DOHH2 (cell line): ENCODE results near the gene TRIM6.

ENCODE experiments used
- H3F3A ChIP-seq: fragments of 200-600 bp; sonication (generic), shearing (Covaris generic); 2 replicates; pipeline ENCODE4 v1.6.0; 2016; ENCODE audit warnings: antibody characterized with exemption, mild to moderate bottlenecking; ENCODE audit not compliant: control insufficient read depth, insufficient read depth
- H3K27ac ChIP-seq: fragments of 200-600 bp; sonication (generic); 2 replicates; pipeline ENCODE4 v1.5.1; 2014; ENCODE audit warnings: low read depth, mild to moderate bottlenecking, low read length, moderate library complexity
- H3K27me3 ChIP-seq: fragments of 200-600 bp; sonication (generic); 2 replicates; pipeline ENCODE4 v1.6.1; 2014; ENCODE audit warnings: mild to moderate bottlenecking, low read length, mixed read lengths; ENCODE audit not compliant: control insufficient read depth
- H3K36me3 ChIP-seq: fragments of 200-600 bp; sonication (generic); 2 replicates; pipeline ENCODE4 v1.6.1; 2014; ENCODE audit warnings: mild to moderate bottlenecking, low read length, moderate library complexity, mixed read lengths; ENCODE audit not compliant: control insufficient read depth
- H3K4me1 ChIP-seq: fragments of 200-600 bp; sonication (generic); 2 replicates; pipeline ENCODE4 v1.6.1; 2014; ENCODE audit warnings: mild to moderate bottlenecking, low read length, mixed read lengths; ENCODE audit not compliant: control insufficient read depth
- H3K4me2 ChIP-seq: fragments of 200-600 bp; sonication (generic); 2 replicates; pipeline ENCODE4 v1.6.0; 2014; ENCODE audit warnings: mild to moderate bottlenecking, low read length, moderate library complexity
- H3K4me3 ChIP-seq: fragments of 200-600 bp; sonication (generic); 2 replicates; pipeline ENCODE4 v1.5.1; 2014; ENCODE audit warnings: mild to moderate bottlenecking, low read length, mixed read lengths
- H3K79me2 ChIP-seq: fragments of 200-600 bp; sonication (generic); 2 replicates; pipeline ENCODE4 v1.6.1; 2014; ENCODE audit warnings: mild to moderate bottlenecking, low read length, mixed read lengths; ENCODE audit not compliant: control insufficient read depth
- H3K9me2 ChIP-seq: fragments of 200-600 bp; sonication (generic); replicated peaks from 2 replicates; pipeline ENCODE4 v1.6.1; 2014; ENCODE audit warnings: mild to moderate bottlenecking, low read length, mixed read lengths; ENCODE audit not compliant: control insufficient read depth
- H3K9me3 ChIP-seq: fragments of 200-600 bp; sonication (generic); 2 replicates; pipeline ENCODE4 v1.6.1; 2014; ENCODE audit warnings: antibody characterized with exemption, low read length, mixed read lengths; ENCODE audit not compliant: control insufficient read depth, insufficient read depth
- H4K20me1 ChIP-seq: fragments of 200-600 bp; sonication (generic); 2 replicates; pipeline ENCODE4 v1.6.0; 2014; ENCODE audit warnings: low read depth, mild to moderate bottlenecking, antibody characterized with exemption, low read length, moderate library complexity; ENCODE audit not compliant: control insufficient read depth, insufficient read depth
- CTCF ChIP-seq: fragments of 200-600 bp; sonication (generic); IDR thresholded peaks from one replicate; pipeline ENCODE4 v1.5.1; 2014; ENCODE audit warnings: antibody characterized with exemption, mild to moderate bottlenecking, low read depth, low read length; ENCODE audit not compliant: poor library complexity, severe bottlenecking
- EZH2phosphoT487 ChIP-seq: fragments of 200-600 bp; sonication (generic); IDR thresholded peaks from 2 replicates; pipeline ENCODE4 v1.6.1; 2017; ENCODE audit warnings: borderline replicate concordance, mild to moderate bottlenecking, antibody characterized with exemption, low read length, moderate library complexity, mixed read lengths

TRIM6 gene

DNA sequence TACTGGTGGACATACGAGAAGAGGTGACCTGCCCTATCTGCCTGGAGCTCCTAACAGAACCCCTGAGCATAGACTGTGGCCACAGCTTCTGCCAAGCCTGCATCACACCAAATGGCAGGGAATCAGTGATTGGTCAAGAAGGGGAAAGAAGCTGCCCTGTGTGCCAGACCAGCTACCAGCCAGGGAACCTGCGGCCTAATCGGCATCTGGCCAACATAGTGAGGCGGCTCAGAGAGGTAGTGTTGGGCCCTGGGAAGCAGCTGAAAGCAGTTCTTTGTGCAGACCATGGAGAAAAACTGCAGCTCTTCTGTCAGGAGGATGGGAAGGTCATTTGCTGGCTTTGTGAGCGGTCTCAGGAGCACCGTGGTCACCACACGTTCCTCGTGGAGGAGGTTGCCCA lies 6.9 kb downstream of the TRIM6 start:
- no peaks in the 10 kb centered on the region for H3K9me3 ChIP-seq
- TF ChIP-seq CTCF: no peak
- no peak for TF ChIP-seq EZH2phosphoT487
- no peaks in the 10 kb centered on the region for H3K36me3 ChIP-seq
- no peaks in the 10 kb centered on the region for H3K4me1 ChIP-seq
- no peaks in the 10 kb centered on the region for H3K9me2 ChIP-seq
- no peaks in the 10 kb centered on the region for H3F3A ChIP-seq
- no peak overlapping the region for H3K27ac ChIP-seq
- no peaks in the 10 kb centered on the region for H3K79me2 ChIP-seq
- no peaks in the 10 kb centered on the region for H4K20me1 ChIP-seq
- no peak overlapping the region for H3K4me3 ChIP-seq
- H3K4me2 ChIP-seq: no peak overlapping the region
- H3K27me3 ChIP-seq: no peaks in the 10 kb centered on the region

DNA sequence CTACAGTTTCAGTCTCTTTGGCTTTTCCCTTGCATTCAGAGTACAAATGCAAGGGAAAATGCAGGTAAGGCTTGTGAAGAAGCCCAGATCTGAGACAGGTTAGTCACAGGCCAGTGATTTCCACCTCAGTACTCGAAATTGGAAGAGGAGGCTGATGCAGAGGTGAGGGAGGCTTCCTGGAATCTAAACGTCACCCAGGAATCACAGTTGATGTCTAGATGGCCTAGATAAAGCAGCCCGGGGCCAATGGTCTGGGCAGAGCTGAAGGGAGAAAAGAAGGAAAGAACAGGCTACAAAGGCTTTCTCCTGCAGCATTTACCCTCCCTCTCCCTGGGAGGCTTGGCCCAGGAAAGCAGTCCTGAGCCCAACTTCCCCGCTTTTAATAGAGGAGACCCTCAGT lies 8.5 kb downstream of the TRIM6 start:
- TF ChIP-seq EZH2phosphoT487: no peak
- TF ChIP-seq CTCF: no peak
- Histone ChIP-seq H3K9me2 (no peaks in the 10 kb centered on the region), H3K27ac (no peak overlapping the region), H3K4me1 (no peaks in the 10 kb centered on the region), H3K4me2 (no peak overlapping the region), H3F3A (no peaks in the 10 kb centered on the region), H3K79me2 (no peaks in the 10 kb centered on the region), H3K9me3 (no peaks in the 10 kb centered on the region), H3K27me3 (no peaks in the 10 kb centered on the region), H3K4me3 (no peak overlapping the region), H3K36me3 (no peaks in the 10 kb centered on the region), H4K20me1 (no peaks in the 10 kb centered on the region)

GRCh38 chr11:5605849-5606248 lies 9.4 kb downstream of the TRIM6 start:
- no peaks in the 10 kb centered on the region for H3K9me2 ChIP-seq
- no peak overlapping the region for H3K27ac ChIP-seq
- no peak overlapping the region for H3K4me3 ChIP-seq
- no peaks in the 10 kb centered on the region for H4K20me1 ChIP-seq
- H3K79me2 ChIP-seq: no peaks in the 10 kb centered on the region
- H3K4me1 ChIP-seq: no peaks in the 10 kb centered on the region
- TF ChIP-seq CTCF: peak; percentile 19
- TF ChIP-seq EZH2phosphoT487: no peak
- H3F3A ChIP-seq: no peaks in the 10 kb centered on the region
- H3K36me3 ChIP-seq: no peaks in the 10 kb centered on the region
- no peak overlapping the region for H3K4me2 ChIP-seq
- no peaks in the 10 kb centered on the region for H3K9me3 ChIP-seq
- H3K27me3 ChIP-seq: no peaks in the 10 kb centered on the region

DNA sequence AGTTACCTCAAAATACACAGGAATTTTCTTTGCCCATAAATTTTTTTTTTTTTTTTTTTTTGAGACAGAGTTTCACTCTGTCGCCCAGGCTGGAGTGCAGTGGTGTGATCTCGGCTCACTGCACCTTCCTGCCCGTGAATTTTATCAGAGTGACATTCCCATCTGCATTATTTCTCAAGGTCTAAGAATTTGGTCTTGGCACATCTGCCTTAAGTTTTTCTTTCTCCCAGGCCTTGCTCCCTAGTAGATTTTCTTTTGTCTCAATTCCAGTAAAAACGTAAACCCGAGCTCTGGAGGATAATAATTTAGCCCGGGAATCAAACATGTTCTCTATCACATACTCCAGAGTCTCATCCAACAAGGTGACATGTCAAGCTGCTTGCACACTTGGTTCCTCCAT lies 12.4 kb downstream of the TRIM6 start:
- Histone ChIP-seq H4K20me1 (no peaks in the 10 kb centered on the region), H3K4me2 (no peak overlapping the region), H3F3A (no peaks in the 10 kb centered on the region), H3K9me3 (no peaks in the 10 kb centered on the region), H3K4me1 (no peaks in the 10 kb centered on the region), H3K27ac (no peak overlapping the region), H3K9me2 (no peaks in the 10 kb centered on the region), H3K4me3 (no peak overlapping the region), H3K27me3 (no peaks in the 10 kb centered on the region), H3K79me2 (no peaks in the 10 kb centered on the region), H3K36me3 (no peaks in the 10 kb centered on the region)
- no peak for TF ChIP-seq EZH2phosphoT487
- TF ChIP-seq CTCF: no peak
